GM21526 (cell line): Measurements from ENCODE around the gene APC2.
"Not testable (repeated sequence)": the region's sequence is repeated elsewhere in the genome, so short reads cannot be mapped to it uniquely, and the experiment has no call there.

Experiments
- ATAC-seq: cut with Tn5 transposase; IDR thresholded peaks from one replicate; pipeline ENCODE4 v1.9.1; 2021; ENCODE audit warnings: moderate library complexity; ENCODE audit not compliant: unreplicated experiment, low FRiP score

The APC2 gene

GRCh38 chr19:1492474-1493006 lies 42.6 kb downstream of the APC2 start:
- no peak for ATAC-seq

GRCh38 chr19:1494115-1494815 lies 44.3 kb downstream of the APC2 start:
- no peak for ATAC-seq

- ATAC-seq = no peak
Measured at GRCh38 chr19:1495051-1495798, 45.3 kb downstream of the APC2 start.

GRCh38 chr19:1495799-1496713 lies 46.1 kb downstream of the APC2 start:
- no peak for ATAC-seq

- no peak for ATAC-seq
Measured at GRCh38 chr19:1496714-1497577, 47.0 kb downstream of the APC2 start.

- ATAC-seq = no peak
Measured at GRCh38 chr19:1497578-1498235, 47.8 kb downstream of the APC2 start.

GRCh38 chr19:1499231-1499630 lies 49.3 kb downstream of the APC2 start:
- not testable (repeated sequence) for ATAC-seq

- ATAC-seq = no peak
Measured at GRCh38 chr19:1501200-1501595, 51.3 kb downstream of the APC2 start.

- ATAC-seq = no peak
Measured at GRCh38 chr19:1502433-1503088, 52.6 kb downstream of the APC2 start.

- no peak for ATAC-seq
Measured at GRCh38 chr19:1503089-1503924, 53.4 kb downstream of the APC2 start.

- ATAC-seq = no peak
Measured at GRCh38 chr19:1503925-1504773, 54.2 kb downstream of the APC2 start.

- no peak for ATAC-seq
Measured at GRCh38 chr19:1505012-1505411, 55.1 kb downstream of the APC2 start.

GRCh38 chr19:1505991-1506881 lies 56.3 kb downstream of the APC2 start:
- ATAC-seq = no peak

GRCh38 chr19:1507192-1507660 lies 57.3 kb downstream of the APC2 start:
- ATAC-seq = no peak

GRCh38 chr19:1507763-1508506 lies 58.0 kb downstream of the APC2 start:
- ATAC-seq = no peak
